A673 (cell line): ENCODE data around the gene VPS72.

Experiments used
- EZH2 ChIP-seq: fragments of 200-600 bp; sonication (generic); IDR thresholded peaks from 2 replicates; pipeline ENCODE4 v1.6.1; 2017; ENCODE audit warnings: borderline replicate concordance, low read depth, mild to moderate bottlenecking, mixed read lengths, antibody characterized with exemption, low read length; ENCODE audit not compliant: poor library complexity, severe bottlenecking
- TF ChIP-seq, protein P1 (sequence below): fragments of 300-800, 200-600 bp; sonication (generic); conservative IDR thresholded peaks from 2 replicates; pipeline ENCODE4 v1.5.1; 2017; ENCODE audit warnings: low read depth, mild to moderate bottlenecking, antibody characterized with exemption, low read length, moderate library complexity, mixed read lengths

DNA sequence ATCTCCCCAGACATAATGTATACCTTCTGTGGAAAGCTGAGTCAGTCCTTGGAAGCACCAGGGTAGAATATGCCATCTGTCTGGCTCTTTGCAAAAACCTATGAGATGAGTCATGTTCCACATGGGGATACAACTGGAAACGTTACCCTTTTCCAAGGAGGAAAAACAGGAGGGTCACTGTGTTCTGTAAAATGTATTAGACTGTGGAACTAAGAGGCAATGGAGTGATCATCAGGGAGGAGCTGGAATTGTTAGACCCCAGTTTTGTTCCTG lies 48.4 kb upstream of the VPS72 start:
- TF ChIP-seq, protein P1, sequence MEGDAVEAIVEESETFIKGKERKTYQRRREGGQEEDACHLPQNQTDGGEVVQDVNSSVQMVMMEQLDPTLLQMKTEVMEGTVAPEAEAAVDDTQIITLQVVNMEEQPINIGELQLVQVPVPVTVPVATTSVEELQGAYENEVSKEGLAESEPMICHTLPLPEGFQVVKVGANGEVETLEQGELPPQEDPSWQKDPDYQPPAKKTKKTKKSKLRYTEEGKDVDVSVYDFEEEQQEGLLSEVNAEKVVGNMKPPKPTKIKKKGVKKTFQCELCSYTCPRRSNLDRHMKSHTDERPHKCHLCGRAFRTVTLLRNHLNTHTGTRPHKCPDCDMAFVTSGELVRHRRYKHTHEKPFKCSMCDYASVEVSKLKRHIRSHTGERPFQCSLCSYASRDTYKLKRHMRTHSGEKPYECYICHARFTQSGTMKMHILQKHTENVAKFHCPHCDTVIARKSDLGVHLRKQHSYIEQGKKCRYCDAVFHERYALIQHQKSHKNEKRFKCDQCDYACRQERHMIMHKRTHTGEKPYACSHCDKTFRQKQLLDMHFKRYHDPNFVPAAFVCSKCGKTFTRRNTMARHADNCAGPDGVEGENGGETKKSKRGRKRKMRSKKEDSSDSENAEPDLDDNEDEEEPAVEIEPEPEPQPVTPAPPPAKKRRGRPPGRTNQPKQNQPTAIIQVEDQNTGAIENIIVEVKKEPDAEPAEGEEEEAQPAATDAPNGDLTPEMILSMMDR, result no peak
- no peak for TF ChIP-seq EZH2
